Measurements from ENCODE around the gene DMBX1. TPM values are rescaled to one million over a fixed set of nuclear protein-coding genes. Genes with fewer than 3 reads are reported as not detected.

The DMBX1 gene
- polyA plus RNA-seq, 2 donors = 0.01 TPM; not detected in 1

GRCh38 chr1:46535063-46535462 lies 45.4 kb downstream of the DMBX1 start:
- Histone ChIP-seq H3K36me3 (ENCODE audit: control insufficient read depth in 2 of 2, insufficient read depth in 2 of 2, low read length in 1 of 2) (peaks cover 0 to 2% of the 10 kb centered on the region in 2 donors), H3K27ac (ENCODE audit: low read depth in 2 of 2, low read length in 1 of 2) (no peak overlapping the region), H3K27me3 (ENCODE audit: control insufficient read depth in 1 of 2, insufficient read depth in 2 of 2, low read length in 2 of 2) (no peaks in the 10 kb centered on the region), H3K9me3 (ENCODE audit: control insufficient read depth in 2 of 2, insufficient read depth in 1 of 2, low read depth in 1 of 2, low read length in 1 of 2) (no peaks in the 10 kb centered on the region), H3K4me3 (ENCODE audit: low read depth in 1 of 2, low read length in 2 of 2) (no peak overlapping the region), H3K4me1 (ENCODE audit: control insufficient read depth in 2 of 2, insufficient read depth in 2 of 2, low read length in 1 of 2) (peaks cover 0 to 5% of the 10 kb centered on the region in 2 donors)
- 63 to 70% methylated on average over 2 of the region's 2 CpGs for WGBS, 2 donors

GRCh38 chr1:46536527-46536926 lies 46.9 kb downstream of the DMBX1 start:
- H3K36me3 ChIP-seq (ENCODE audit: control insufficient read depth in 2 of 2, insufficient read depth in 2 of 2, low read length in 1 of 2) = peaks cover 0 to 2% of the 10 kb centered on the region in 2 donors
- 91 to 94% methylated on average over 1 of the region's 1 CpG for WGBS, 2 donors
- no peaks in the 10 kb centered on the region for H3K9me3 ChIP-seq (ENCODE audit: control insufficient read depth in 2 of 2, insufficient read depth in 1 of 2, low read depth in 1 of 2, low read length in 1 of 2)
- H3K27me3 ChIP-seq (ENCODE audit: control insufficient read depth in 1 of 2, insufficient read depth in 2 of 2, low read length in 2 of 2) = no peaks in the 10 kb centered on the region
- H3K4me1 ChIP-seq (ENCODE audit: control insufficient read depth in 2 of 2, insufficient read depth in 2 of 2, low read length in 1 of 2) = peaks cover 0 to 5% of the 10 kb centered on the region in 2 donors
- no peak overlapping the region for H3K4me3 ChIP-seq (ENCODE audit: low read depth in 1 of 2, low read length in 2 of 2)
- H3K27ac ChIP-seq (ENCODE audit: low read depth in 2 of 2, low read length in 1 of 2) = no peak overlapping the region

GRCh38 chr1:46537651-46538050 lies 48.0 kb downstream of the DMBX1 start:
- no peak overlapping the region for H3K4me3 ChIP-seq (ENCODE audit: low read depth in 1 of 2, low read length in 2 of 2)
- WGBS, 2 donors = 74 to 79% methylated on average over 2 of the region's 2 CpGs
- H3K9me3 ChIP-seq (ENCODE audit: control insufficient read depth in 2 of 2, insufficient read depth in 1 of 2, low read depth in 1 of 2, low read length in 1 of 2) = no peaks in the 10 kb centered on the region
- peaks cover 0 to 5% of the 10 kb centered on the region in 2 donors for H3K4me1 ChIP-seq (ENCODE audit: control insufficient read depth in 2 of 2, insufficient read depth in 2 of 2, low read length in 1 of 2)
- H3K27me3 ChIP-seq (ENCODE audit: control insufficient read depth in 1 of 2, insufficient read depth in 2 of 2, low read length in 2 of 2) = no peaks in the 10 kb centered on the region
- H3K36me3 ChIP-seq (ENCODE audit: control insufficient read depth in 2 of 2, insufficient read depth in 2 of 2, low read length in 1 of 2) = peaks cover 0 to 2% of the 10 kb centered on the region in 2 donors
- H3K27ac ChIP-seq (ENCODE audit: low read depth in 2 of 2, low read length in 1 of 2) = no peak overlapping the region

GRCh38 chr1:46538147-46538546 lies 48.5 kb downstream of the DMBX1 start:
- Histone ChIP-seq H3K36me3 (ENCODE audit: control insufficient read depth in 2 of 2, insufficient read depth in 2 of 2, low read length in 1 of 2) (peaks cover 0 to 2% of the 10 kb centered on the region in 2 donors), H3K27ac (ENCODE audit: low read depth in 2 of 2, low read length in 1 of 2) (no peak overlapping the region), H3K9me3 (ENCODE audit: control insufficient read depth in 2 of 2, insufficient read depth in 1 of 2, low read depth in 1 of 2, low read length in 1 of 2) (no peaks in the 10 kb centered on the region), H3K4me1 (ENCODE audit: control insufficient read depth in 2 of 2, insufficient read depth in 2 of 2, low read length in 1 of 2) (peaks cover 0 to 5% of the 10 kb centered on the region in 2 donors), H3K27me3 (ENCODE audit: control insufficient read depth in 1 of 2, insufficient read depth in 2 of 2, low read length in 2 of 2) (no peaks in the 10 kb centered on the region), H3K4me3 (ENCODE audit: low read depth in 1 of 2, low read length in 2 of 2) (no peak overlapping the region)
- WGBS, 2 donors = 77 to 79% methylated on average over 2 of the region's 2 CpGs

Other genes starting within 250 kb of the DMBX1 start
- gene RAD54L, start 242.1 kb upstream of the DMBX1 start, polyA plus RNA-seq = 1 to 10 TPM; 6.1 to 7.0 TPM
- 10 to 100 TPM; 17.4 to 32.1 TPM for gene LRRC41, start 186.2 kb upstream of the DMBX1 start, polyA plus RNA-seq
- gene UQCRH, start 186.1 kb upstream of the DMBX1 start, polyA plus RNA-seq = 100 to 1,000 TPM; 393 to 498 TPM
- 10 to 100 TPM in 1 of 2 donors, 1 to 10 TPM in 1; 6.6 to 12.5 TPM for gene NSUN4, start 149.0 kb upstream of the DMBX1 start, polyA plus RNA-seq
- gene FAAH, start 95.5 kb upstream of the DMBX1 start, polyA plus RNA-seq = 10 to 100 TPM; 12.1 to 33.2 TPM
- gene KNCN, start 61.8 kb downstream of the DMBX1 start, polyA plus RNA-seq = not detected
- 10 to 100 TPM; 19.4 to 29.9 TPM for gene MKNK1, start 114.4 kb downstream of the DMBX1 start, polyA plus RNA-seq
- gene MOB3C, start 127.0 kb downstream of the DMBX1 start, polyA plus RNA-seq = 1 to 10 TPM; 6.9 to 7.5 TPM
- 10 to 100 TPM; 25.3 to 34.9 TPM for gene ATPAF1, start 178.5 kb downstream of the DMBX1 start, polyA plus RNA-seq
- not detected for gene TEX38, start 182.0 kb downstream of the DMBX1 start, polyA plus RNA-seq
- 10 to 100 TPM; 19.3 to 27.8 TPM for gene EFCAB14, start 229.3 kb downstream of the DMBX1 start, polyA plus RNA-seq

Measured in esophagus (tissue), 2 donors.